GM12875 (cell line): ENCODE measurements around the gene HAPSTR1.

ENCODE experiments used
- H3K4me3 ChIP-seq: one replicate; pipeline ENCODE4 v1.5.1; 2011; ENCODE audit warnings: low read depth, low read length, control low read depth
- CTCF ChIP-seq: IDR thresholded peaks from 2 replicates; pipeline ENCODE4 v1.5.1; 2011; ENCODE audit warnings: low read depth, mild to moderate bottlenecking, control low read depth, inconsistent platforms, low read length, moderate library complexity, borderline replicate concordance; ENCODE audit not compliant: insufficient read depth

The HAPSTR1 gene

DNA sequence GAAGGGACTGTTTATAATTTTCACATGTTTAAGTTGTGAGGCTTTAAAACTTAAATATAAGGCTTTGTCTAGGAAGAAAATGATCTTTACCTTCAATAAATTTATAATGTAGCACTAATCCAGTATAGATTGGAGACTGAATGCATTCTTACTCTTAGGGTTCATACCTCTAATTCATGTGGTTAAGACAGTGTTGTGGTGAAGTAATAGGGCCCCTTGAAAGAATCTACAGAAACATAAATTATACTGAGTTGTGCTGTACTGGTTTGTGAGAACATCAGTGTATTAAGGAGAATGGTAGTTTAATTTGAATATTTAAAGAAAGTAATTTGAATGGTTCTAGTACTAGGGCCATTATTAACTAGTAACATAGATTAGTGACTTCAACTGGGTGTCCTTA, 13.7 kb downstream of the HAPSTR1 start:
- no peak for TF ChIP-seq CTCF
- no peak overlapping the region for H3K4me3 ChIP-seq

- TF ChIP-seq CTCF: no peak
- H3K4me3 ChIP-seq: no peak overlapping the region
Observed at GRCh38 chr16:9107025-9107970, 15.9 kb downstream of the HAPSTR1 start.

DNA sequence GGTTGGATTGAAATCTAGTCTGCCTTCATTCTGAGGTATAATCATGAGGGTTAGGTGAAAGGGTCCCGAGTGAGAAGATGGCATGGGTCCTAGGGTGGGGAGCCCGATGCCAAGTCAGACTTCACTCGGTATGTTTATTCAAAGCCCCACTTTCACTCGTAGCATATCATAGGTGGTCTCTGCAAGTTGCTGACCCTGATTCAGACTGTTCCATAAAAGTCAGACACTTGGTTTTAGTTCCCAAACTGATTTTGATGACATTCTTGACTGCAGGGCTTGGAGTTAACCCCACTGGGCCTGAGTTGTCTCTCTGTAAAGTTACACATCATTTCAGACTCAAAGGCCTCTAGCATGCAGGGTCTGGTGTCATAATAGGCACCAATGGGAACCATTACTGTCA, 17.8 kb downstream of the HAPSTR1 start:
- no peak for TF ChIP-seq CTCF
- H3K4me3 ChIP-seq: no peak overlapping the region

- no peak overlapping the region for H3K4me3 ChIP-seq
- TF ChIP-seq CTCF: no peak
Observed at GRCh38 chr16:9112166-9112843, 20.9 kb downstream of the HAPSTR1 start.

DNA sequence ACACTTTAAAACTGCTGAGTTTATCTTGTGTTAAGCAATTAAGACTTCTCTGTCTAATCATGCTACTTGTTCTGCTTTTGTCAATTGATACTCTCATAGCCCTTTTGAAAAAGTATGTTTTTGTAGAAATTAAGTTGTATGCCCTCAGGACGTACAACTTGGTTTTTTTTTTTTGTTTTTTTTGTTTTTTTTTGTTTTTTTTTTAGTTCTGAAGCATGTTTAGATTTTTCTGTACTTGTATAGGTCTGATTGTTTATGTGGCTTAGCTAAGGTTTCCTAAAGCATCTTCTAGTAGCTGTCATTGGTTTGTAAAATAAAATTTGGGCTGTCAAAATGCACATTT, 21.4 kb downstream of the HAPSTR1 start:
- no peak overlapping the region for H3K4me3 ChIP-seq
- no peak for TF ChIP-seq CTCF

DNA sequence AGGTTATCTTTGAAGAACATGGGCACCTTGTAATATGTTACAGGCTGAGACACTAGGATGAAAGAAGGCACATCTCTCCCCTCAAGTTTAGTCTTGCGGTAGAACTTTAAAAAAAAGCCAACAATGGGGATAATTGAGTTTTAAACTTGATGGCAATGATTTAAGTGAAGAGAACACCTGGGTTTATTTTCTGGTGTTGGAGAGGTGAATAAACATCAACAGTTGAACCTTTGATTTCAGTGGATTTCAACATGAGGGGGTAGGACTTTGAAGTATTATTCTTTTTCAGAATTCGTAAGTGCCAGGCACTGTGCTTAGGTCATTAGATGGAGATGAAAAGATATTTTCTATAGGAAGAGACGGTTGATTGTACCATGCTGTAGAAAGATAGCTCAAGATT, 22.3 kb downstream of the HAPSTR1 start:
- no peak overlapping the region for H3K4me3 ChIP-seq
- TF ChIP-seq CTCF: no peak

GRCh38 chr16:9114112-9114511, 22.7 kb downstream of the HAPSTR1 start:
- TF ChIP-seq CTCF: no peak
- no peak overlapping the region for H3K4me3 ChIP-seq
